Measurements from ENCODE around the gene CHORDC1.
"Not testable (repeated sequence)": the region's sequence is repeated elsewhere in the genome, so short reads cannot be mapped to it uniquely, and the experiment has no call there.

CHORDC1 gene

DNA sequence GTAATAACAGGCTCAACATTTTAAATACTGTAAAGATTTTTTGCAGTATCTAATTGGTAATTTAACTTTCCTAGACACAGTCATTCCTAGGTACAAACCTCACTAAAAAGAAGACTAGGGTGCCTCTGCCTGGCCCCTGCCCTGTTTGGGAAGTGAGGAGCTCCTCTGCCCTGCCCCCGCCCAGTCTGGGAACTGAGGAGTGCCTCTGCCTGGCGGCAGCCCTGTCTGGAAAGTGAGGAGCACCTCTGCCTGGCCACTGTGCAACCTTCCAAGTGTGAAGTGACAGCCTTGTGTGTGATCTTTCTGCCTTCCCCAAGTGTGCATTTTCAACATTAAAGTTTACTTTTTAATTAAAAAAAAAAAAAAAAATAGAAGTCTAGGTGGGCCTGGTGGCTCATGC is 4.2 kb downstream of the CHORDC1 start:
- DNase-seq = peak in 4 of 10 donors; percentile 20 to 77 (median 60)
- intact Hi-C loops (cut with DNase I) = no loop called here

DNA sequence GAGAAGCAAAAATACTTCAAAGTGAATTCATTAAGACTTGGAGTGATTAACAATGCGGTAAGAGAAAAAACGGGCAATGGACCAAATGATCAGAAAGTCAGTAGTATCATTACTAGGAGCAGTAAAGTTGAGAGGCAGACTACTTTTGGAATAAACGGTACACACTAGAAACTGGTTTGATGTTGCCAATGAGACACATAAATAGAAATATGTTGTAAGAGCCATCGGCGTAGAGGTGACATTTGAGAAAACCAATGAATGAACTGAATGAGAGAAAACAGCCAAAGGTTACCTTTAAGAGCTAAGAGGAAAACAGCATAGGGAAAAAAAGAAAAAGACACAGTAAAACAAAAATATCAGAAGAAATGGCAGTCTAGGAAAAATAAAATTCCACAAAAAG is 6.2 kb downstream of the CHORDC1 start:
- DNase-seq = no peak
- intact Hi-C loops (cut with DNase I) = no loop called here

DNA sequence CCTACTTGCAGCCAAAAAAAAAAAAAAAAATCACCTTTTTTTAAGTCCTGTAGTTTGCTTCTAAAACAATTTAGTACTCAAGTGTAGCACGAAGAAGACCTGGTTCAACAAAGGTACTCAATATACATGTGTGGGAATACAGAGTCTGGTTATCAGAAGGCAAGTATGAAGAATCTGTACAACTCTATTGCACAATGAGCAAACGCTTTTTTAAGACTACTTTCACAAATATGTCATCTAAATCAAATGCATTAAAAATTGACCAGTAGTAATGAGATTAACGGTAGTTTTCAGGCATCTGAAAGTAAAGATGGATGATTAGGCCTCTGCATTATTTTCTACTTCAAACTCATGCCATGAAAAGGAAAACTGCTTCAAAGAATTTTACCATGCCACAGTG is 9.5 kb downstream of the CHORDC1 start:
- intact Hi-C loops (cut with DNase I) = no loop called here
- no peak for DNase-seq

DNA sequence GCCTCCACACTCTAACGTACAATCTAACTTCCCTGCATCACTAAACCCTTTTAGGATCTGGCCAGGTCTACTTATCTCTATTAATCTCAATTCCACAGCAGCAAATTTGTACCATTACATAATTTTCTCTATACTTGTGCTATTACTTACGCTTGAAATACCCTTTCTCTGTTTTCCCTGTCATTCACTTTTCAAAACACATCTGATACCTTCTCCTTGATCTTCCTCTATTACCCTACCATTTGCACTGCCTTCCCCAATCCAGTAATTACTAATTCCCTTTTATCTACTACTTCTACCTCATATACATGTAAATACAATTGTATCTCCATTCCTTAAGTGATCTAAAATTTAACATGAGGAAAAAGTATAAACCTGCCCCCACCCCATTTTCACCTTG is 14.0 kb downstream of the CHORDC1 start:
- DNase-seq = no peak
- intact Hi-C loops (cut with DNase I) = no loop called here

DNA sequence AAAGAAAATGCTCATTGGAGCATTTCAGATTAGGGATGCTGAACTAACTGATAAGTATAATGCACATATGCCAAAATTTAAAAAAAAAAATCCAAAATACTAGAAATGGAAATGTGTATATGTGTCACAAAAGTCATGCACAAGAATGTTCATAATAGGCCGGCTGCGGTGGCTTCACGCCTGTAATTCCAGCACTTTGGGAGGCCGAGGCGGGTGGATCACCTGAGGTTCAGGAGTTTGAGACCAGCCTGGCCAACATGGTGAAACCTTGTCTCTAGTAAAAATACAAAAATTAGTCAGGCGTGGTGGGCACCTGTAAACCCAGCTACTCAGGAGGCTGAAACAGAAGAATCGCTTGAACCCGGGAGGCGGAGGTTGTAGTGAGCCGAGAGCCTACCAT is 14.9 kb downstream of the CHORDC1 start:
- peak in 2 of 10 donors; percentile 32 to 64 for DNase-seq
- intact Hi-C loops (cut with DNase I) = not testable (repeated sequence)

DNA sequence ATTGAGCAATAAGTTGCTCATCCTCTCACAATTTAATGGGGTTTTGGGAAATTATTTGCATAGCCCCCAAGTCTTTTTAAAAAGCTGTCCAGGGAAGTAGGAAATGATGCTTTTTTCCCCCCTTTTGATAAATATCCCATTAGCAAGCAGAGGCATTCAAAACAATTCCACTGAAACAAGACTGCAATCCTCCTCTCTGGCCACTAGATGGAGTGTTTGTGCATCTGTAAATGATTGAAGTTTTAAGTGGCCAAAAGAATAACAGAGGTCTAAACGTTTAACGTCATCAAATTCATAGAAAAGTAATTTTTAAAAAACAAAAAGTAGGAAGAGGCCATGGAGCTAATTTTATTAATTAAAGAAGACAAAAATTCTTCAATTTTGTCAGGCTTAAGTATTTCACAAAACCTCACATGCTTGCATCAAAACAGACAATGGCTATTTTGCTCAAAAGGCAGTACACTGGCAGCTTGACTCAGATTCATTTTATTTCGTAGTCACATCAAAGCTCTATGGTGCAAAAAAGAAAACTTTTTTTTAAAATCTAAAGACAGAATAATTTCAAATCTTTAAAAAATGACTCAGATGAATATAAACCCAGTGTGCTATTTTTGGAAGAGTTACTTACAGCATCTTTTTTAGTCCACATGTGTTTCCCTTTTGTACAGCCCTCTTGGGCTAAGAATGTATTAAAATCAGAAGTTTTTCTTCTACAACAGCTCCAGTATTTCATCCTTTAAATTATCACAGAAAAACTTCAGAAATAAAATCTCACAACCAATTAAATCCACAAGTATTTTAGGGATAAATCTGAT is 17.8 kb downstream of the CHORDC1 start:
- no peak for DNase-seq
- intact Hi-C loops (cut with DNase I) = no loop called here

DNA sequence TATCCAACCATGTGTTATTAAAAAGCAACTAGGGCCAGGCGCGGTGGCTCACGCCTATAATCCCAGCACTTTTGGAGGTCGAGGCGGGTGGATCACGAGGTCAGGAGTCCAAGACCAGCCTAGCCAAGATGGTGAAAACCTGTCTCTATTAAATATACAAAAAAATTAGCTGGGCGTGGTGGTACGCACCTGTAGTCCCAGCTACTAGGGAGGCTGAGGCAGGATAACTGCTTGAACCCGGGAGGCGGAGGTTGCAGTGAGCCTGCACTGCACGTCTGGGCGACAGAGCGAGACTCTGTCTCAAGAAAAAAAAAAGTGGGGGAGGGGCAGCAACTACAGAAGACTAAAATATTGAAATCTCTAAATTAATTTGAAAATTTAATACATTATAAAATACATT is 18.4 kb downstream of the CHORDC1 start:
- DNase-seq = peak in 2 of 10 donors; percentile 55 to 74
- intact Hi-C loops (cut with DNase I) = no loop called here

DNA sequence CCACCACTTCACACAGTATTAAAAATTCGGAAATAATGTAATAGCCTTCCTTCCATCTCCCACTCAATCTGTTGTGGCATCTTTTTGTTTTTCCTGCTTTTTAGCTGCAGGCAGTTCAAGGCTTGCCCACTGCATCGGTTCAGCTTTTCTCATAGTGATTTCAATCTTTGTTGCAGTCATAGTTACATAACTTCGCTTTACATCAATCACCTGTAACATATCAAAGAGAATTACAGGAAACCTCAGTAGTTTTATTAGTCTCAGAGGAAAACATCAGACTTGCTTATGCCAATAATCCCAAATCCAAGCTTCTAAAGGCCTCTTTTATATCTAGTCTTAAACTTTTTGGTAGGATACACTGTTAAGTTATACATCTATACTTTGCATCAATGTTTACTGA is 20.5 kb downstream of the CHORDC1 start:
- DNase-seq = no peak
- intact Hi-C loops (cut with DNase I) = no loop called here

DNA sequence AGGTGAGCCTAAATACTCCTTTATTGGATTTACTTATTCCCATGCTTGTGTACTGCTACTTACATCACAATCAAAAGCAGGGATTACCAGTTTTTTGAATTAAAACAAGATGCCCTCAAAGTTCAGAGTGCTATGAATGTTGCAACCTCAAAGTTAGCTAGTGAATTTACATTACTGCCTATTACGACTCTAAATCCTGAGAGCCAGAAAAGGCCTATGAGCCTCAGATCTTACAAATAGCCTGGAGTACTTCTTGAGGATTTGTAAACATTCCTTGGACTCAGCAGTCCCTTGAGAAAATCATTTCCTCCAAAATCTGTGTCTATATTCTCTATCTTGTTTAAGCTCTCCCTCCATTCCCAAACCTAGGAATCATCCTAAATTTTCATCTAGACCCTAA is 25.5 kb downstream of the CHORDC1 start:
- intact Hi-C loops (cut with DNase I) = no loop called here
- no peak for DNase-seq

DNA sequence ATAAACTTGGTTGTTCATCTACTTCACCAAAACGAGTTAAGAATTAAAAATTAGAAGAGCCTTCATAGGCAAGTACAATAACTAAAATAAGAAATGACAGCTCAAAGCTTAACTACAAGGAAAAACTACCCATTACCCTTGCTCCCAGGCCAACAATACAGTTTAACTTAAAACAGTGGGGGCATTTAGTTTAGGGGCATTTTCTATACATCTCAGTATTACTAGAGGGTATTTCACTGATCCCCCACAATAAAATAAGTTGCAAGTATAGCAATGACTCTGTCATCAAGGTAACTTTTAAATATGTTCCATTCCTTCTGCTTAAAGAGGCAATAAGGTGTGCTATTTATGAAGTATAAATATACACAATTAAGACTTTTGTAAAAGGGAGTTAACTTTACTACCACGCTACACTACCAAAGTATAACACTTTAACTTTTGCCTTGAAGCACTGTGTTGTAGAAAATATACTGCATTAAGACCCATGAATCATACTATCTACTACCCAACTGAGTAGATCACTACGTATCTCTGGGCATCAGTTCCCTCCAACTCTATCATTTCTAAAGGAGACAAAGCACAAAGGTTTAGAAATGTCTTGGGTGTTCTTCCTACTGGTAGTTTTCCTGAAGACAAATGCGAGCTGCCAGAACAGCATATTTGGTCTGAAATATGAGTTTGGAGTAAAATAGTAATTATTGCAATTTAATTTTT is 29.8 kb downstream of the CHORDC1 start:
- no peak for DNase-seq
- intact Hi-C loops (cut with DNase I) = no loop called here

DNA sequence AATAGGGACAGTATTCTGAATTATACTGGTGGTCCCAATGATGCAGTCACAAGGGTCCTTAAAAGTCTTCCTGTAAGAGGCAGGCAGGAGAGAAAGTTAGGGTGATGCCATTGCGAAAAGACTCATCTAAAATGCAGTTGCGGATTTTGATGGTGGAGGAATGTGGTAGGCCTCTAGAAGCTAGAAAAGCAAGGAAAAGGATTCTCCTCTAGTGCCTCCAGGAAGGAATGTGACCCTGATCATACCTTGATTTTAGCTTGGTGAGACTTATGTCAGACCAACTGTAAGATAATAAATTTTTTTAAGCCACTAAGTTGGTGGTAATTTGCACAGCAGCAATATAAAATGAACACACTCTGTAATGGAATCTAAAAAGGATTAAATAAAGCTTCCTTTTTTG is 33.8 kb downstream of the CHORDC1 start:
- no peak for DNase-seq
- intact Hi-C loops (cut with DNase I) = no loop called here

DNA sequence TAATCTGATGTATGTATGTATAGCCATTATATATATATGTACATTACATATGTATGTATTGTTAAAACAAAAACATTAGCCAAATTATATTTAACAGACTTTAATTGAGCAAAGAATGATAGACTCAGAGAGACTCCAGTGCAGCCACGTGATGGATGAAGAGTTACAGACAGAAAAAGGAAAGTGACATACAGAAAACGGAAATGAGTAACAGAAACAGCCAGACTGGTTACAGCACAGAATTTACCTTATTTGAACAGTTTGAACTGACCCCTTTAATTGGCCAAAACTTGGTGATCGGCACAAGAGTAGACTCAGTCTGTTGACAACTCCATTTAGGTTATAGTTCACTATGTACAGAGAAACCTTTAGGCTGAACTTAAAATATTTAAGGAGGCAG is 35.0 kb downstream of the CHORDC1 start:
- DNase-seq = no peak
- intact Hi-C loops (cut with DNase I) = no loop called here

DNA sequence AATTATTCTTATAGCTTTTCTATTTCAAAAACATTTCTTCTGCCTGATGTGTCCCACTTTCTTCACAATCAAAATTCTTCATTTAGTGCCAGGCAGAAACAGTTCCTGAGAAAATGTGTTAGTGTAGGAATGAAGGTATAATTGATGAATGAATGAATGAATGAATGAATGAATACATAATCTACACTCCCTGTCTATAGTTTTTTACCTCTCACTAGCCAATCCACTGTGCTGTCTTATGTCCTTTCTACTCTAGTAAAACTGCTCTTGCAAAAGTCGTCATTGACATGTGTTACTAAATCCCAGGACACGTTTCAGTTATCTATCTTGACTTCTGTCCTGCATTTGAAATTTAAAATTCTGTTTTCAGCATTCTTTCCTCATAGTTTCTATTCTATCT is 42.9 kb downstream of the CHORDC1 start:
- no peak for DNase-seq
- intact Hi-C loops (cut with DNase I) = no loop called here

DNA sequence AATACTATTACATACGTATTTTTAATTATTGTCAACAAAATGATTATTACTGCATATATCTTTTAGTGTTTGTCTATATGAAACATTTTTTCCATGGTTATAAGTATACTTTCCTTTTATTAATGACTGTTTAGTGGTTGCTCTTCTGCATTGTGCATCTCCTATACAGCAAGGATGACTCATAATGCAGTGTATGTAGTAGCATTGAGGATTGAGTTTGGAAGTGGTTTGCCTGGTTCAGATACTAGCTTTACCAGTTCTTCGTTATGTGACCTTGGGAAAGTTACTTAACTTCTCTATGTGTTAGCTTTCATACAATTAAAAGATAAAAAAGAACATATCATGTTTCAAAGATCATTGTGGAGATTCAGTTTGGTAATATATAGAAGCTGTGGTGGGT is 44.1 kb downstream of the CHORDC1 start:
- intact Hi-C loops (cut with DNase I) = no loop called here
- DNase-seq = no peak

DNA sequence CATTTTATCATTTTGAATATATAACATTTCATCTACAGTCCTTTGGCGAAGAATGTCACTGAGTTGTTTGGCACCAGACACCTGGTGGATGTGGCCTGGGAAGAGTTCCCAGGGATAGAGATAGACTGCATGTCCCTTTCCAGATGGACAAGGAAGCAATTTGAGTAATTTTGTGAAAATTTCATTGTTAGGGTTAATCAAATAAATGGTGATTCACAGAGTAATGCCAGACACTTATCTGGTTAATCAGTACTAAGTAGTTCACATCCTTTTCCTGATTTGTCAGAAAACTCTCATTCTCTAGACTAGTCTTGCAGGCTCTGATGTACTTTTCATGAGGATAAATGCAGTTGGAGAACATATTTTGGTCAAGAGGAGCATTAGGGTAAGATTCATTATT is 46.8 kb downstream of the CHORDC1 start:
- intact Hi-C loops (cut with DNase I) = no loop called here
- DNase-seq = no peak

DNA sequence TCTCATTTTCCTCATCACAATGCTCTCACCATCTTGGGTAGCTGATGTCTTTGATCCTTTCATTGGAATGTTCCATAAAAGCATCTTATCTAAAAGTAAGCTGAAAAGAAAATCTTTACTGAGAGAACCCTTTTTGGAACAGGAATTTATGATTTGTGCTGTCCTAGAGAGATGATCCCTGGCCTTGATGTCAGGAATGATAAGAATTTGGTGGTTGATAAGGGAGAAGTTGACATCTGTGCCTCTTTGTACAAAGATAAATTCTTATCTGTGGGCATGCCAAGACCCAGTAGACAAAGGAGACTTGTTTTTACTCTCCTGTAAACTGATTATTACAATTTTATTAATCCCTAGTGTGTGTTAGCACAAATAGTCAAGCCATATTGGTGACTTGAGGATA is 51.5 kb downstream of the CHORDC1 start:
- DNase-seq = no peak
- intact Hi-C loops (cut with DNase I) = no loop called here

DNA sequence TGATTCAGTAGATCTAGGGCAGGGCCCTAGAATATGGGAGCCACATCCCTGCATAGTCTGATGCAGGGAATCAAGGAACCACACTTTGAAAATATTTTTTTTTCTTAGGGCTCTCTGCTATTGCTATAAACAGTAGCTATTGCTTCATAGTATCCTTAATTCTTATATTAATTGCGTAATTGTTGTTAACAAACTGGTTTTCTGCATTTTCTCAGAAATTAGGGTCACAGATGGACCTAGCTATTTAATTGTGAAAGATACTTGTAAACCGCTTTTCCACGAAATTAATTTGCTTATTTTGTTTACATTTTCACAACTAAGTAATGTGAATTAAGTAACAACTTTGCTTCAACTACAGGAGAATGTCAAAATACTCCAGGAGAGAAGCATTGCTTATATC is 54.3 kb downstream of the CHORDC1 start:
- DNase-seq = no peak
- intact Hi-C loops (cut with DNase I) = no loop called here

DNA sequence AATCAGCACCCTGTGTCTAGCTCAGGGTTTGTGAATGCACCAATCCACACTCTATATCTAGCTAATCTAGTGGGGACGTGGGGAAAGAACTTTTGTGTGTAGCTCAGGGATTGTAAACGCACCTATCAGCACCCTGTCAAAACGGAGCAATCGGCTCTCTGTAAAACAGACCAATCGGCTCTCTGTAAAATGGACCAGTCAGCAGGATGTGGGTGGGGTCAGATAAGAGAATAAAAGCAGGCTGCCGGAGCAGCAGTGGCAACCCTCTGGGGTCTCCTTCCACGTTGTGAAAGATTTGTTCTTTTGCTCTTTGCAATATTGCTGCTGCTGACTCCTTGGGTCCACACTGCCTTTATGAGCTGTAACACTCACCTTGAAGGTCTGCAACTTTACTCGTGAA is 55.1 kb downstream of the CHORDC1 start:
- peak in 1 of 10 donors; percentile 33 for DNase-seq

DNA sequence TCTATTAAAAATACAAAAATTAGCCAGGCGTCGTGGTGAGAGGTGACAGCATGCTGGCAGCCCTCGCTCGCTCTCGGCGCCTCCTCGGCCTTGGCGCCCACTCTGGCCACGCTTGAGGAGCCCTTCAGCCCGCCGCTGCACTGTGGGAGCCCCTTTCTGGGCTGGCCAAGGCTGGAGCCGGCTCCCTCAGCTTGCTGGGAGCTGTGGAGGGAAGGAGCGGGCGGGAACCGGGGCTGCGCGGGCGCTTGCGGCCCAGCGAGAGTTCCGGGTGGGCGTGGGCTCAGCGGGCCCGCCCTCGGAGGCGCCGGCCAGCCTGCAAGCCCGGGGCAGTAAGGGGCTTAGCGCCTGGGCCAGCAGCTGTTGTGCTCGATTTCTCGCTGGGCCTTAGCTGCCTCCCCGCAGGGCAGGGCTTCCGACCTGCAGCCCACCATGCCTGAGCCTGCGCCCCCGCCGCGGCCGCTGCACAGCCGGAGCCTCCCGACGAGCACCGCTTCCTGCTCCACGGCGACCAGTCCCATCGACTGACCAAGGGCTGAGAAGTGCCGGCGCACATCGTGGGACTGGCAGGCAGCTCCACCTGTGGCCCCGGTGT is 55.8 kb downstream of the CHORDC1 start:
- peak in 2 of 10 donors; percentile 40 to 83 for DNase-seq
- intact Hi-C loops (cut with DNase I) = not testable (repeated sequence)

More for the DNA sequence above, 55.1 kb downstream of the CHORDC1 start:
- intact Hi-C loops (cut with DNase I) = not testable (repeated sequence)

Measured in posterior cingulate gyrus (tissue), 11 donors.